ENCODE results near the gene MSGN1. TPM values are rescaled to one million over a fixed set of nuclear protein-coding genes. Genes with fewer than 3 reads are reported as not detected.

The MSGN1 gene
- total and polyA plus RNA-seq, 2 of the 8 experiments (the other 6 are each of a cell fraction or from before 2014, with no cell fraction given): not detected

- TF ChIP-seq ASH2L (IDR thresholded peaks at IDR 0.05; ENCODE audit: low read length) (no peak), EGR1 (IDR thresholded peaks at IDR 0.05; ENCODE audit: borderline replicate concordance, low read depth, low read length) (peak; percentile 38; the same call in 1 of the 2 replicates), EZH2 (IDR thresholded peaks at IDR 0.05; ENCODE audit: low read depth, low read length, severe bottlenecking) (no peak), CBX8 (IDR thresholded peaks at IDR 0.05; ENCODE audit: borderline replicate concordance, low read depth, low read length) (no peak), POLR2A (IDR thresholded peaks at IDR 0.05; ENCODE audit: control extremely low read depth in 1 of 2, low read depth in 2 of 2, low read length in 2 of 2) (no peak), NRF1 (IDR thresholded peaks at IDR 0.05; ENCODE audit: low read depth, low read length) (no peak), TAF7 (optimal IDR thresholded peaks at IDR 0.05; ENCODE audit: borderline replicate concordance, low read depth, low read length) (no peak), CREB1 (IDR thresholded peaks at IDR 0.05) (no peak), RAD21 (IDR thresholded peaks at IDR 0.05 in 1 of 2, conservative IDR thresholded peaks at IDR 0.05 in 1 of 2; ENCODE audit: low read depth in 2 of 2, low read length in 2 of 2) (peak; percentile 99), EP300 (IDR thresholded peaks at IDR 0.05; ENCODE audit: borderline replicate concordance in 1 of 2, low read depth in 2 of 2, low read length in 2 of 2) (no peak), CHD1 (IDR thresholded peaks at IDR 0.05; ENCODE audit: low read depth, low read length) (no peak), ZNF274 (IDR thresholded peaks at IDR 0.05; ENCODE audit: borderline replicate concordance, extremely low read depth, low read length) (no peak), CEBPB (IDR thresholded peaks at IDR 0.05; ENCODE audit: low read depth, low read length) (no peak), HDAC6 (IDR thresholded peaks at IDR 0.05; ENCODE audit: low read depth, low read length) (no peak), FOSL1 (IDR thresholded peaks at IDR 0.05; ENCODE audit: insufficient read depth, low read depth, low read length) (no peak), SIRT6 (IDR thresholded peaks at IDR 0.05; ENCODE audit: low read length) (no peak), KDM4A (IDR thresholded peaks at IDR 0.05; ENCODE audit: low read depth, low read length, severe bottlenecking) (no peak), SIN3A (conservative IDR thresholded peaks at IDR 0.05 in 1 of 2, IDR thresholded peaks at IDR 0.05 in 1 of 2; ENCODE audit: low read depth in 1 of 2, low read length in 2 of 2) (no peak), JUN (IDR thresholded peaks at IDR 0.05; ENCODE audit: low read depth, low read length) (no peak), ATF2 (IDR thresholded peaks at IDR 0.05; ENCODE audit: low read length) (no peak), GABPA (IDR thresholded peaks at IDR 0.05; ENCODE audit: borderline replicate concordance, insufficient read depth, low read length) (no peak)
These were observed 35.7 kb downstream of the MSGN1 start (continued) for GRCh38 chr2:17851731-17852585.

All from H1 (cell line).